Measurements from ENCODE around the gene CPPED1.

DNA sequence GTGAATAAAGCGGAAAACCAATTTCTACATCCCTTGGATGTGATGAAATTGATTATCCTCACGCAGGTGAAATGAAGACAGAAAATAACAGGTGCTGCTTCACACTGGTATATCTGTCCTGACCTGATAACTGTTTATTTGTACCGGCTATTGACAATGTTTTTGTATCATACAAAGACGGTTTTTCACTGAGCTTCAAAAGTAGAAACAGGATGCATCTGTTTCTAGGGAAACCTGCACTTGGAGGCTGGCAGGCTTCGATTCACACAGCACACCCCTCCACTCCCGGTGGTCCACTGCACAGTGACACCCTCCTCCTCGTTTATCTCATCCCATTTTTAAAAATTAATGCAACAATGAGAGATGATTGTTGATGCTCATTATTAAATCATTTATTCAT is 104.5 kb downstream of the CPPED1 start:
- TF ChIP-seq, protein P1, sequence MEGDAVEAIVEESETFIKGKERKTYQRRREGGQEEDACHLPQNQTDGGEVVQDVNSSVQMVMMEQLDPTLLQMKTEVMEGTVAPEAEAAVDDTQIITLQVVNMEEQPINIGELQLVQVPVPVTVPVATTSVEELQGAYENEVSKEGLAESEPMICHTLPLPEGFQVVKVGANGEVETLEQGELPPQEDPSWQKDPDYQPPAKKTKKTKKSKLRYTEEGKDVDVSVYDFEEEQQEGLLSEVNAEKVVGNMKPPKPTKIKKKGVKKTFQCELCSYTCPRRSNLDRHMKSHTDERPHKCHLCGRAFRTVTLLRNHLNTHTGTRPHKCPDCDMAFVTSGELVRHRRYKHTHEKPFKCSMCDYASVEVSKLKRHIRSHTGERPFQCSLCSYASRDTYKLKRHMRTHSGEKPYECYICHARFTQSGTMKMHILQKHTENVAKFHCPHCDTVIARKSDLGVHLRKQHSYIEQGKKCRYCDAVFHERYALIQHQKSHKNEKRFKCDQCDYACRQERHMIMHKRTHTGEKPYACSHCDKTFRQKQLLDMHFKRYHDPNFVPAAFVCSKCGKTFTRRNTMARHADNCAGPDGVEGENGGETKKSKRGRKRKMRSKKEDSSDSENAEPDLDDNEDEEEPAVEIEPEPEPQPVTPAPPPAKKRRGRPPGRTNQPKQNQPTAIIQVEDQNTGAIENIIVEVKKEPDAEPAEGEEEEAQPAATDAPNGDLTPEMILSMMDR (IDR thresholded peaks at IDR 0.05 in 8 of 11, conservative IDR thresholded peaks at IDR 0.05 in 3 of 11), result no peak
- no peak for TF ChIP-seq POLR2A (IDR thresholded peaks at IDR 0.05)

All from spleen (tissue), 7 donors.